OCI-M2 (cell line): ENCODE data around the gene CHPT1.

Source experiments
- DNase-seq: peaks from one replicate; lab custom pipeline; 2025; ENCODE audit not compliant: unreplicated experiment; lab: John Stamatoyannopoulos, UW

CHPT1 gene

DNA sequence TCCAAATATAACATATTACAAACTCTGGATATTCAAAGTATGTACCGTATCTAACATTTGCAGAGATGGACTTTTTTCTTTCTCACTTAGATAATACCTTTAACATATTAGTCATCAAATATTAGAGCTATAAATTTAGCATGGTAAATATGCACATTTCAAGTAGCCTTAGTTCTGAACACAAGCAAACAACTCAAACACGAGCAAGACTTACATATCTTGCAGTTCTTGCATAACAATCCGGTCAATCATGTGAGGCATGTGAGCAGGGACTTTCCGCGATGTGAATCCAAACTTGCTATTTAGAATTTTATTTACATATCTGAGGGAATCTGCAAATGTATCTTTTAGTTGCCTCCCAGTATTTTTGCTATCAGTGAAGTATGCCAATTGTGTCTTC, 63.9 kb downstream of the CHPT1 start:
- DNase-seq = no peak

- no peak for DNase-seq
Measured at GRCh38 chr12:101761781-101762180, 64.3 kb downstream of the CHPT1 start.

GRCh38 chr12:101763246-101763931, 65.9 kb downstream of the CHPT1 start:
- DNase-seq = no peak

DNA sequence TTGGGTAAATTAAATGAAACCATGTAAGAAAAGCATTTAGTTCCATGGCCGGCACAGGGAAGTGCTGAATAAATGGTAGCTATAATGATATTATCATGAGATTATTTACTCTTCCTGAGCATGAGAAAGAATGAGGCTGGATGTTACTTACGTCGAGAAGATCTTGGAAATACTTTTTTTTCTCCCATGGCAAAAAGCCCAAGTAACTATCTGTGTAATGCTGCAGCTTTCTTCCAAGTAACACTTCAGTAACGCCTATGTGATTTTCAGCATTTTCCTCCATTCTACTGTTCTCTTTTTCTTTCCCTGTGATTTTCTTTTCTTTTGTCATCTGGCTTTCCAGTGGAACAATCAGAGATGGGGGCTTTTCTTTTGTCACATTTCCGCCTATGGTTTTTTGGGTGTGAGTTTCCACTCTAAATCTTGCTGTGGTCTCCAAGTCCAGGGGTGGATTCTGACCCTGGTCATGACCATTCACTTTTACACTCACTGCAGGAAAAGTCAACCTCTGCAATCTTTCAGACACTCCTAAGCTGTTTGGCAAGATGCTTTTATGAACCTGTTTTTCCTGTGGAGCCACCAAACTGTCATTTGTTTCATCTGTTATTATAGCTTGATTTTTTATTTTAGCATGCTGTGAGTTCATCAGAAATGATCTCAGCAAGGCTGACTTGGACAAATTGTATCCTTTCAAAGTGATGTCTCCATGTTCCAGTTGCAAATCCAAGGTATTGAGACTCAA, 66.8 kb downstream of the CHPT1 start:
- DNase-seq = no peak

GRCh38 chr12:101767537-101767936, 70.1 kb downstream of the CHPT1 start:
- DNase-seq = no peak

DNA sequence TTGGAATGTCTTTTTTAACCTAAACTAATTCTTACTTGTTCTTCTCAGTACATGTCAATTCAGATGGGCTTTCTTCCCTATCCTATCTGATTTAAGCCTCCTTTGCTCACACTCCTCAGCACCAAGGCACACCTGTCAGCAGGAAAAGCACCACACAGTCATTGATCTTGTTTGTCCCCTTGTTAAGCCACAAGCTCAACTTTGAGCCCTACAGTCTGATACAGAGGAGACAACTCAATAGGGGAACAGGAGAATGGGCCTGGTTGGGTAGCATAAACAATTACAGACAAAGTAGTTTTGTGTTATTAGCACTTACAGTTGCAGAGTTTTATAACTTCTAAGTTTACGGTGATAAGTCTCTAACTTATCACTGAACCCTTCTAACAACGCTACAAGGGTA, 71.3 kb downstream of the CHPT1 start:
- DNase-seq = no peak

- no peak for DNase-seq
Measured at GRCh38 chr12:101769865-101770264, 72.4 kb downstream of the CHPT1 start.

DNA sequence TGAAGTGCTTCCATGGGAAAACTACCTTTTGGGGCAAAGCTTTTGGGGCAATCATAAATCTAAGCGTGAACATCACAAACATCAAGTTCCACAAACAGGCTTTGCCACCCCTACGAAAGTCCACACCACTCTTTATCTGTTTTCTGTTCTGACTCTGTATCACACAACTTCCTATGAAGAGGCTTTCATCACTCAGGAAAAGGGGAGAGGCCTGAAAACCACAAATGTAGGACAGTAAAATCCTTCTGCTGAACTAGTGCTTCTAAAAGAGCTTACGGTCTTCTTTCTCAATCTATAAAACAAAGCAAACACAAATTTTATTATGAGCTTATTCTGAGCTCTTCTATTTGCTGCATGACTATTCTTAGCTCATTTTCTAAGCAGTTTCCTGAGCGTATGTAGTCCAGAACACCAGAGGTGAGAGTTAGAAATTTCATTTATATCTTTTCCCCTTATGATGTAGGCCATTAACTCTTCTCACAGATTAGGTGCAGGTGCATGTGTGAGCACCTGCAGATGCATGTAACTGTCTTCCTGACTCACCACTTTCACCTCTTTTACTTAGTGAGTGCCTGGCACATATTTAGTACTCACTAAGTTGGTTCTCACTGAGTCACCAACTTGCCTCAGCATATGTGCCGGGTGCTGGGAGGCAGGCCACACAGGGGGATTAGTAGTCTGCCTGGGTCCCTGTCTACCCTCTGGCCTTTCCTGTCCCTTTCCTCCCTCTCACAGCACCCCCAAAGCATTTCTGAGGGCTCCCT, 74.8 kb downstream of the CHPT1 start:
- no peak for DNase-seq

GRCh38 chr12:101773650-101774162, 76.3 kb downstream of the CHPT1 start:
- no peak for DNase-seq

GRCh38 chr12:101775816-101776215, 78.4 kb downstream of the CHPT1 start:
- DNase-seq = no peak

DNA sequence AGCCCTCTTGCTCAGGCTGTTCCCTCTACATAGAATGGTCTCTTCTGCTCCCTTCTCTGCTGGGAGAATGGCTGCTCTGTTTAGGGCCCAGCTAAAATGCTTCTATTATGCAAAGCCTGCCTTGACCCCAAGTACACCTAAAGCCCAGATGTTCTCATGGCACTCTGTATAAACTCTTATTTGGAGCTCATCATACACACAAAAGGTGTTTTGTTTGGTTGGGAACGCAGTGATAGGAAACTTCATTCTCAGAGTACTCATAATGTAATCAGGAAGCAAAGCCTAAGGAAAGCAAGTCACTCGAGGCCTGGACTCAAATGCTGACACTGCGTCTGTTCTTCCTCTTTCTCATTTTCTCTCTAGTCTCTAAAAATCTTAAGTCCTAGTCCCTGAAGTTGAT, 80.0 kb downstream of the CHPT1 start:
- no peak for DNase-seq

- DNase-seq = no peak
Measured at GRCh38 chr12:101777978-101778377, 80.5 kb downstream of the CHPT1 start.
